ENCODE measurements around the gene ZFYVE1.
"Not testable (repeated sequence)": the region's sequence is repeated elsewhere in the genome, so short reads cannot be mapped to it uniquely, and the experiment has no call there.

Gene ZFYVE1

DNA sequence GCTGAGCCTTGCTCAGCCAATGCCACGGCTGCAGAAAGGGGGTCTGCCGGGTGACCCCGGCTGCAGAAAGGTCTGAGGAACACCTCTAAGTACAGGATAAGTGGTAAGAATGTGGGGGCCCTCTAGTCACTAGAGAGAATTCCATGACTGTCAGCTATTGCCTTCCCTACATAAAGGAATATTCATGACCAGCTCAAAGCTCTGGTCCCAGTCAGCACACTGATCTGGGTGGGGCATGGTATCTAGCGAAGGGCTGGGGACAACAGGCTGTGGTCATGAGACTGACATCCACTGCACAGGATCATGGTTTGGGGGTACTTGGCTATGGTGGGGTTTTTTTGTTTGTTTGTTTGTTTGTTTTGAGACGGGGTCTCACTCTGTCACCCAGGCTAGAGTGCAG lies 58.6 kb downstream of the ZFYVE1 start:
- Mint-ChIP-seq H3K9me3 (no peaks in the 10 kb centered on the region), H3K4me1 (peaks cover 17% of the 10 kb centered on the region), H3K36me3 (ENCODE audit: low read depth) (peaks cover 35% of the 10 kb centered on the region), H3K27ac (no peak overlapping the region), H3K27me3 (ENCODE audit: low read depth, poor library complexity) (no peaks in the 10 kb centered on the region), H3K4me3 (no peak overlapping the region)
- TF ChIP-seq, protein P1, sequence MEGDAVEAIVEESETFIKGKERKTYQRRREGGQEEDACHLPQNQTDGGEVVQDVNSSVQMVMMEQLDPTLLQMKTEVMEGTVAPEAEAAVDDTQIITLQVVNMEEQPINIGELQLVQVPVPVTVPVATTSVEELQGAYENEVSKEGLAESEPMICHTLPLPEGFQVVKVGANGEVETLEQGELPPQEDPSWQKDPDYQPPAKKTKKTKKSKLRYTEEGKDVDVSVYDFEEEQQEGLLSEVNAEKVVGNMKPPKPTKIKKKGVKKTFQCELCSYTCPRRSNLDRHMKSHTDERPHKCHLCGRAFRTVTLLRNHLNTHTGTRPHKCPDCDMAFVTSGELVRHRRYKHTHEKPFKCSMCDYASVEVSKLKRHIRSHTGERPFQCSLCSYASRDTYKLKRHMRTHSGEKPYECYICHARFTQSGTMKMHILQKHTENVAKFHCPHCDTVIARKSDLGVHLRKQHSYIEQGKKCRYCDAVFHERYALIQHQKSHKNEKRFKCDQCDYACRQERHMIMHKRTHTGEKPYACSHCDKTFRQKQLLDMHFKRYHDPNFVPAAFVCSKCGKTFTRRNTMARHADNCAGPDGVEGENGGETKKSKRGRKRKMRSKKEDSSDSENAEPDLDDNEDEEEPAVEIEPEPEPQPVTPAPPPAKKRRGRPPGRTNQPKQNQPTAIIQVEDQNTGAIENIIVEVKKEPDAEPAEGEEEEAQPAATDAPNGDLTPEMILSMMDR (IDR thresholded peaks at IDR 0.05) = no peak
- DNase-seq = no peak

DNA sequence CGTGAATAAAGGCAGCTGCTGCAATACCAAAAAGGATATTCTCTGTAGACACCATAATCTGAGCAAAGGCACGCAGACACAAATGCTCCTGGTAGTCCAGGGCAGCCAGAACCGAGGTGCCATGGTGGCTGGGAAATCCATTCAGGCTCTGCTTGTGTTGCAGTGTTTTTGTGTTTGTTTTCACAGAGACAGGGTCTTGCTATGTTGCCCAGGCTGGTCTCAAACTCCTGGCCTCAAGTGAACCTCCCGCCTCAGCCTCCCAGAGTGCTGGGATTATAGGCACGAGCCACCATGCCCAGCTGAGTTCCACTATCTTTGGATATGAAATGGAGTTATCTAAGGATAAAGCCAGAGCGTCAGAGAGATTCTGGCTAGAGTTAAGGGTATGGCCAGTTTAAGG lies 60.9 kb downstream of the ZFYVE1 start:
- Mint-ChIP-seq H3K4me3 (no peak overlapping the region), H3K9me3 (no peaks in the 10 kb centered on the region), H3K27ac (peak overlapping the region; percentile 58), H3K36me3 (ENCODE audit: low read depth) (peaks cover 33% of the 10 kb centered on the region), H3K4me1 (peaks cover 17% of the 10 kb centered on the region), H3K27me3 (ENCODE audit: low read depth, poor library complexity) (no peaks in the 10 kb centered on the region)
- no peak for DNase-seq
- TF ChIP-seq, protein P1 (IDR thresholded peaks at IDR 0.05) = no peak

DNA sequence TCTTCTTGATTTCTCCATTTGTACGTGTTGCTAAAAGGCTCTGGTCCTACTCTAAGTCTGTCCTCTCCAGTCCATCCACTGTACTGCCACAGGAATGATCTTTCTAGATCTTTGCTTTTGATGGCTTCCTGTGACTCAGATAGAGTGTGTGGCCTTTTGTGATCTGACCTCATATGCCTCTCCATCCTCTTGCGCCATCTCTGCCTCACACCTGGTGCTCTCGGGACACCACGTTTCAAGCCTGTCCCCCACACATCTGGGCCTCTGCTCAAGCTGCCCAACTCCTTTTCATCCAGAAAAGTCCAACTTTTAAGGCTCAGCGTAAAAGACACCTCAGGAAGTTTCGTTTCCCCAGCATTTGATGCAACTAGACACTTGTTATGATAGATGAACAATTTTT lies 61.7 kb downstream of the ZFYVE1 start:
- no peak for DNase-seq
- H3K27ac Mint-ChIP-seq = peak overlapping the region; percentile 21

DNA sequence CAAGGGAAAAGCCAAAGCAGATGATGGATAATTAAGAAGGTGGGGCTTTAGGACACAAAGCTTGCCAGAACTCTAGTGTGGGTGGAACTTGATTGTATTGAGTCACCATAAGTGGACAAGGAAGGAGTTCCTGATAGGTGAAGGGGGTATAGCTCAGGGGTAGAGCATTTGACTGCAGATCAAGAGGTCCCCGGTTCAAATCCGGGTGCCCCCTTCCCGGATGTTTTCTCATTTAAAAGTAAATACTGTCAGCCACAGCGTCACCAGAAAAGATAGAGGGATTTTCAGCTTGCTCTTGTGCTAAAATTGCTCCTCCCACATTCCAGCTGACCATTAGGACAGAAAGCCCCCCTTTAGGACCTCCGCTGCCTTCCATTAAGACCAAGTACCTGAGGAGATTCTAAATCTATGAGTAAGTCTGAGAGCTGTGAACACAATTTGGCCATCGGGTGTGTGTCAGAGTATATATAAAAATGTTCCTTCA lies 64.0 kb downstream of the ZFYVE1 start:
- TF ChIP-seq, protein P1 (IDR thresholded peaks at IDR 0.05) = no peak
- Mint-ChIP-seq H3K27ac (no peak overlapping the region), H3K27me3 (ENCODE audit: low read depth, poor library complexity) (peaks cover 2% of the 10 kb centered on the region), H3K4me1 (no peaks in the 10 kb centered on the region), H3K9me3 (no peaks in the 10 kb centered on the region), H3K4me3 (no peak overlapping the region), H3K36me3 (ENCODE audit: low read depth) (peaks cover 34% of the 10 kb centered on the region)
- no peak for DNase-seq

More for the DNA sequence above, 61.7 kb downstream of the ZFYVE1 start:
- TF ChIP-seq, protein P1 (IDR thresholded peaks at IDR 0.05) = no peak
- peaks cover 2% of the 10 kb centered on the region for H3K27me3 Mint-ChIP-seq (ENCODE audit: low read depth, poor library complexity)
- peaks cover 35% of the 10 kb centered on the region for H3K36me3 Mint-ChIP-seq (ENCODE audit: low read depth)
- H3K4me1 Mint-ChIP-seq = peaks cover 12% of the 10 kb centered on the region
- H3K4me3 Mint-ChIP-seq = no peak overlapping the region
- no peaks in the 10 kb centered on the region for H3K9me3 Mint-ChIP-seq

DNA sequence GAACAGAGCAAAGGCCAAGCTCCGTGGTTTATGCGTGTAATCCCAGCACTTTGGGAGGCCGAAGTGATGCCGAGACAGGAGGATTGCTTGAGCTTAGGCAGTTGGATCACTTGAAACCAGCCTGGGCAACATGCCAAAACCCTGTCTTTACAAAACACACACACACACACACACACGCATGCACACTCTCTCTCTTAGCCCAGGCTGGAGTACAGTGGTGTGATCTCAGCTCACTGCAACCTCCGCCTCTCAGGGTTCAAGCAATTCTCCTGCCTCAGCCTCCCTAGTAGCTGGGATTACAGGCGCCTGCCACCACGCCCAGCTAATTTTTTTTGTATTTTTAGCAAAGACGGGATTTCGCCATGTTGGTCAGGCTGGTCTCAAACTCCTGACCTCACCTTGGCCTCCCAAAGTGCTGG lies 64.6 kb downstream of the ZFYVE1 start:
- not testable (repeated sequence) for H3K4me1 Mint-ChIP-seq; H3K4me3 Mint-ChIP-seq; DNase-seq; H3K9me3 Mint-ChIP-seq; H3K27me3 Mint-ChIP-seq (ENCODE audit: low read depth, poor library complexity)
- Mint-ChIP-seq H3K27ac (peak overlapping the region; percentile 42), H3K36me3 (ENCODE audit: low read depth) (peaks cover 40% of the 10 kb centered on the region)

DNA sequence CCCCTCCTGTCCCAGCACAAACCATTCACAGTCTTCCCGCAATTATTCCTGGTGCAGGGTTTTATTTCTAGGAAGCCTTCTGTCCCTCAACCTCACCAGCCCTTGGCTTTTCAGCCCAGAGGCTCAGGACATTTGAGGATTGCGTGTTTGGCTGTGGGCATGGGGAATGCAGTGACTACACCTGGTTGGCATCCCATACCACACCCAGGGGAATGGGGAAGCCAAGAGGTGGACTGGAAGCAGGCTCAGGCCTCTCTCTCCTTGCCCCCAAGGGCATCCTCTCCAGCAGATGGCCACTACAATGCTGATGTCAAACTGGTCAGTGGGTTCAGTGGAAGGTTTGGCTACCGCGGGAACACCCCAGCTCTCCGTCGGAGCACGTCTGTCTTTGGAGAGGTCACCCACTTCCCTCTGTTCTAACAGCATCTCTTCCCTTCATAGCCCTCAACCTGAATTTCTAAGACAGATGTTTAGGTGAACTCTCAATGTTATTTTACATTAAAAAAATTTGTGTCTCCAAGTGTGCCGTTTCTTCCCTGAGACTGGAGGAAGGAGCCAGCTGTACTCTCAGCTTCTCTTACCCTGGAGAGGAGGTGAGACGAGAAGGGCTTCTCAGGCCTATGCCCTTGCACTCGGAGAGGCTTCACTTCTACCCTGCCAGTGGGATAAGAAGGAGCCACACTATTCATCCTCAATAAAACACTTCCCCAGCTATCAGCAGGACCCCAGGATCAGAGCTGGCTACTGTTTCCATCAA lies 65.1 kb downstream of the ZFYVE1 start:
- no peak for DNase-seq
- no peak overlapping the region for H3K4me3 Mint-ChIP-seq
- peaks cover 39% of the 10 kb centered on the region for H3K36me3 Mint-ChIP-seq (ENCODE audit: low read depth)
- no peaks in the 10 kb centered on the region for H3K4me1 Mint-ChIP-seq
- no peaks in the 10 kb centered on the region for H3K9me3 Mint-ChIP-seq
- peak overlapping the region; percentile 42 for H3K27ac Mint-ChIP-seq
- TF ChIP-seq, protein P1 (IDR thresholded peaks at IDR 0.05) = no peak
- H3K27me3 Mint-ChIP-seq (ENCODE audit: low read depth, poor library complexity) = peaks cover 2% of the 10 kb centered on the region

DNA sequence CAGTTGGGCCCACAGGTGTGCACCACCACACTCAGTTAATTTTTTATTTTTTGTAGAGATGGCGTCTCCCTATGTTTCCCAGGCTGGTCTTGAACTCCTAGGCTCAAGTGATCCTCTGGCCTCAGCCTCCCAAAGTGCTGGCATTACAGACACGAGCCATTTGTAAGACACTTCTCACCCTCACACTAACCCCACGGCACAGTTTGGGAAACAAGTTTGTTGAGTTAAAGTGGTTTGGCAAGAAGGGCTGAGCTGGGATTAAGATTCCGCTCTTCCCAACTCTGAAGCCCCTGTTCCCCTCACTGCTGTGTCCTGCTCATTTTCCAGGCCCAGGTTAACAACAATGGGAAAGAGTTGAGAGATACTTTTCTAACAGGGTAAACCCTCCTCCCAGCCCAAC lies 65.9 kb downstream of the ZFYVE1 start:
- H3K9me3 Mint-ChIP-seq; DNase-seq; H3K4me1 Mint-ChIP-seq; H3K4me3 Mint-ChIP-seq; H3K27me3 Mint-ChIP-seq (ENCODE audit: low read depth, poor library complexity): not testable (repeated sequence)
- H3K27ac Mint-ChIP-seq = peak overlapping the region; percentile 64
- peaks cover 47% of the 10 kb centered on the region for H3K36me3 Mint-ChIP-seq (ENCODE audit: low read depth)

All from nephron progenitor cell (in vitro differentiated cells).